Activated T-cell treated with anti-CD3 and anti-CD28 coated beads for 4 hours (primary cell): ENCODE measurements around the gene CPAMD8.
"Not testable (repeated sequence)": the region's sequence is repeated elsewhere in the genome, so short reads cannot be mapped to it uniquely, and the experiment has no call there.

Experiments used
- DNase-seq: peaks from one replicate; pipeline ENCODE4 v3.0.0-alpha.2; 2020

The CPAMD8 gene

GRCh38 chr19:16889883-16890460 lies 136.6 kb downstream of the CPAMD8 start:
- DNase-seq, result no peak

- DNase-seq, result no peak
Measured at GRCh38 chr19:16889366-16889882, 137.2 kb downstream of the CPAMD8 start.

- no peak for DNase-seq
Measured at GRCh38 chr19:16888629-16889365, 137.8 kb downstream of the CPAMD8 start, which contains the start of gene F2RL3. Gene F2RL3 (plus strand): TSS chr19:16888999. CDS start chr19:16889190, 191 bp downstream.

- DNase-seq, result no peak
Measured at GRCh38 chr19:16887353-16888265, 139.0 kb downstream of the CPAMD8 start.

- DNase-seq, result no peak
Measured at GRCh38 chr19:16886305-16886880, 140.2 kb downstream of the CPAMD8 start.

- DNase-seq, result no peak
Measured at GRCh38 chr19:16885166-16885565, 141.4 kb downstream of the CPAMD8 start.

GRCh38 chr19:16883522-16883921 lies 143.1 kb downstream of the CPAMD8 start:
- DNase-seq, result no peak

GRCh38 chr19:16882146-16882545 lies 144.5 kb downstream of the CPAMD8 start:
- no peak for DNase-seq

- no peak for DNase-seq
Measured at GRCh38 chr19:16880884-16881554, 145.6 kb downstream of the CPAMD8 start.

- DNase-seq, result no peak
Measured at GRCh38 chr19:16878181-16878965, 148.2 kb downstream of the CPAMD8 start.

- DNase-seq, result no peak
Measured at GRCh38 chr19:16877581-16877980, 149.0 kb downstream of the CPAMD8 start.

GRCh38 chr19:16876904-16877361 lies 149.7 kb downstream of the CPAMD8 start:
- no peak for DNase-seq

- DNase-seq, result no peak
Measured at GRCh38 chr19:16875584-16876555, 150.7 kb downstream of the CPAMD8 start.

GRCh38 chr19:16874978-16875299 lies 151.7 kb downstream of the CPAMD8 start:
- DNase-seq, result not testable (repeated sequence)

- no peak for DNase-seq
Measured at GRCh38 chr19:16874250-16874977, 152.2 kb downstream of the CPAMD8 start.

GRCh38 chr19:16873594-16873993 lies 153.0 kb downstream of the CPAMD8 start:
- DNase-seq, result no peak

GRCh38 chr19:16872728-16873127 lies 153.9 kb downstream of the CPAMD8 start:
- no peak for DNase-seq

- no peak for DNase-seq
Measured at GRCh38 chr19:16871871-16872270, 154.7 kb downstream of the CPAMD8 start.

- DNase-seq, result no peak
Measured at GRCh38 chr19:16869331-16869972, 157.2 kb downstream of the CPAMD8 start.
